Neural cell (in vitro differentiated cells): ENCODE measurements around the gene SNAP25. TPM values are rescaled to one million over a fixed set of nuclear protein-coding genes. Genes with fewer than 3 reads are reported as not detected.

ENCODE experiments used
- H2AFZ ChIP-seq: fragments of 200-600, 300-800 bp; sonication (generic), shearing (Covaris generic); 2 replicates; pipeline ENCODE4 v1.6.0; 2014; ENCODE audit warnings: low read depth, mild to moderate bottlenecking, antibody characterized with exemption, low read length, moderate library complexity
- H3F3A ChIP-seq: fragments of 200-600 bp; shearing (Covaris generic); 2 replicates; pipeline ENCODE4 v1.6.1; 2016; ENCODE audit warnings: mild to moderate bottlenecking, moderate library complexity, mixed read lengths, antibody characterized with exemption, low read length; ENCODE audit not compliant: insufficient read depth, poor library complexity, severe bottlenecking
- H3K27ac ChIP-seq: fragments of 200-600, 300-800 bp; sonication (generic), shearing (Covaris generic); 2 replicates; pipeline ENCODE4 v1.5.1; 2014; ENCODE audit warnings: mild to moderate bottlenecking, low read length, moderate library complexity
- H3K27me3 ChIP-seq: fragments of 300-800, 200-600 bp; sonication (generic), shearing (Covaris generic); 2 replicates; pipeline ENCODE4 v1.6.0; 2014; ENCODE audit warnings: mild to moderate bottlenecking, low read depth, low read length, moderate library complexity; ENCODE audit not compliant: insufficient read depth
- H3K36me3 ChIP-seq: fragments of 300-800, 200-600 bp; sonication (generic), shearing (Covaris generic); 2 replicates; pipeline ENCODE4 v1.5.1; 2014; ENCODE audit warnings: mild to moderate bottlenecking, antibody characterized with exemption, low read length, moderate library complexity; ENCODE audit not compliant: insufficient read depth
- H3K4me2 ChIP-seq: fragments of 300-800, 200-600 bp; sonication (generic), shearing (Covaris generic); 2 replicates; pipeline ENCODE4 v1.6.0; 2014; ENCODE audit warnings: mild to moderate bottlenecking, low read length
- H3K4me3 ChIP-seq: fragments of 300-800, 200-600 bp; sonication (generic), shearing (Covaris generic); 2 replicates; pipeline ENCODE4 v1.5.1; 2014; ENCODE audit warnings: mild to moderate bottlenecking, low read length, moderate library complexity
- H3K79me2 ChIP-seq: fragments of 200-600 bp; shearing (Covaris generic); replicated peaks from 2 replicates; pipeline ENCODE4 v1.6.0; 2014; ENCODE audit warnings: mild to moderate bottlenecking, low read length, moderate library complexity; ENCODE audit not compliant: insufficient read depth
- H3K9ac ChIP-seq: fragments of 300-800, 200-600 bp; sonication (generic), shearing (Covaris generic); 2 replicates; pipeline ENCODE4 v1.6.1; 2016; ENCODE audit warnings: mild to moderate bottlenecking, low read length, mixed read lengths
- H3K9me2 ChIP-seq: fragments of 200-600 bp; shearing (Covaris generic); 2 replicates; pipeline ENCODE4 v1.6.1; 2016; ENCODE audit warnings: mild to moderate bottlenecking, low read length, mixed read lengths; ENCODE audit not compliant: insufficient read depth
- H3K9me3 ChIP-seq: fragments of 200-600, 300-800 bp; sonication (generic), shearing (Covaris generic); 2 replicates; pipeline ENCODE4 v1.6.1; 2016; ENCODE audit warnings: mild to moderate bottlenecking, mixed run types, low read length, moderate library complexity, mixed read lengths
- H4K20me1 ChIP-seq: fragments of 200-600 bp; shearing (Covaris generic); 2 replicates; pipeline ENCODE4 v1.6.1; 2016; ENCODE audit warnings: mild to moderate bottlenecking, mixed run types; ENCODE audit not compliant: insufficient read depth
- CTCF ChIP-seq: fragments of 450-650 bp; IDR thresholded peaks from 2 replicates; pipeline ENCODE4 v1.5.1; 2014; ENCODE audit warnings: antibody characterized with exemption, mild to moderate bottlenecking, moderate library complexity; ENCODE audit not compliant: poor library complexity, severe bottlenecking
- EP300 ChIP-seq: fragments of 450-650 bp; conservative IDR thresholded peaks from 2 replicates; pipeline ENCODE4 v1.6.1; 2014; ENCODE audit warnings: antibody characterized with exemption, mild to moderate bottlenecking, moderate library complexity; ENCODE audit not compliant: poor library complexity, severe bottlenecking
- EZH2 ChIP-seq: fragments of 200-600, 300-800 bp; shearing (Covaris generic), sonication (generic); IDR thresholded peaks from 2 replicates; pipeline ENCODE4 v1.6.1; 2014; ENCODE audit warnings: antibody characterized with exemption, low read length, borderline replicate concordance, mild to moderate bottlenecking; ENCODE audit not compliant: insufficient read depth, poor library complexity, severe bottlenecking
- MXI1 ChIP-seq: fragments of 450-650 bp; conservative IDR thresholded peaks from 2 replicates; pipeline ENCODE4 v1.6.1; 2014; ENCODE audit warnings: antibody characterized with exemption, mild to moderate bottlenecking; ENCODE audit not compliant: poor library complexity, severe bottlenecking
- POLR2AphosphoS5 ChIP-seq: IDR thresholded peaks from 2 replicates; pipeline ENCODE4 v1.6.1; 2012
- RAD21 ChIP-seq: fragments of 450-650 bp; conservative IDR thresholded peaks from 2 replicates; pipeline ENCODE4 v1.6.1; 2014; ENCODE audit warnings: antibody characterized with exemption, mild to moderate bottlenecking, moderate library complexity
- REST ChIP-seq: IDR thresholded peaks from 2 replicates; pipeline ENCODE4 v1.6.1; 2012; ENCODE audit warnings: borderline replicate concordance
- SMC3 ChIP-seq: fragments of 450-650 bp; conservative IDR thresholded peaks from 2 replicates; pipeline ENCODE4 v1.6.1; 2014; ENCODE audit warnings: antibody characterized with exemption, mild to moderate bottlenecking, moderate library complexity; ENCODE audit not compliant: poor library complexity
- TAF1 ChIP-seq: IDR thresholded peaks from 2 replicates; pipeline ENCODE4 v1.6.1; 2012; ENCODE audit warnings: low read depth
- polyA plus RNA-seq: library from polyadenylated mRNA; depleted of rRNA; stranded (reverse); fragments of >200 nt; gene quantifications from 2 replicates; pipeline ENCODE4 v1.2.3, GENCODE V29; 2014

SNAP25 gene
- polyA plus RNA-seq, 1 donor from 2014 or later, result 139 TPM

- Histone ChIP-seq H3K27me3 (no peaks in the 10 kb centered on the region), H3K4me3 (no peak overlapping the region), H4K20me1 (no peaks in the 10 kb centered on the region), H3K9ac (no peak overlapping the region), H3K36me3 (peaks cover 4% of the 10 kb centered on the region), H3K9me2 (no peaks in the 10 kb centered on the region), H2AFZ (no peak overlapping the region), H3K79me2 (no peaks in the 10 kb centered on the region), H3K9me3 (no peaks in the 10 kb centered on the region), H3K4me2 (no peak overlapping the region), H3F3A (no peaks in the 10 kb centered on the region), H3K27ac (no peak overlapping the region)
- no peak for TF ChIP-seq TAF1
- TF ChIP-seq EZH2, result no peak
- TF ChIP-seq CTCF, result no peak
- TF ChIP-seq MXI1, result no peak
- TF ChIP-seq EP300, result no peak
- no peak for TF ChIP-seq POLR2AphosphoS5
- no peak for TF ChIP-seq RAD21
- no peak for TF ChIP-seq SMC3
- TF ChIP-seq REST, result no peak
These were observed 32.3 kb downstream of the SNAP25 start for GRCh38 chr20:10250902-10251301.

DNA sequence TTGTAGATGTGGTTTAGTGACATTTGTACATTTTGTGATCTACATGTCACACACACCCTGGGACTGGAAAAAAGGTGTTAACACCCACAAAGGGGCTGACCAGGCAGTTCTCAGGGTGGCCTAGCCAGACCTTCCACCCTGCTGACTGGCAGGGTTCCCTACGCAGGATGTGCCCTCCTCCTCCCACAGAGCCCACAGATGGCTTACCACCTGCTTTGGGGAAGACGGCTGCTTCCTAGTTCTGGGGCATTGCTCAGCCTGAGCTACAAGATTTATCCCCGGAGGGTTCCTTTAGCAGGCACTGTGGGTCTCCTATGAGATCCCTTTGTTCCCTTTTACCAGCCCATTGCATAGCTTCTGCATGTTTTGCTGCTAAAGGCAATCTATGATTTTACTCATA is 35.1 kb downstream of the SNAP25 start:
- no peaks in the 10 kb centered on the region for H3K27me3 ChIP-seq
- no peak for TF ChIP-seq TAF1
- no peak for TF ChIP-seq EZH2
- no peak for TF ChIP-seq EP300
- no peak for TF ChIP-seq REST
- no peak for TF ChIP-seq POLR2AphosphoS5
- no peak for TF ChIP-seq SMC3
- TF ChIP-seq RAD21, result no peak
- no peak for TF ChIP-seq MXI1
- no peaks in the 10 kb centered on the region for H3F3A ChIP-seq
- no peak overlapping the region for H3K9ac ChIP-seq
- no peak overlapping the region for H3K27ac ChIP-seq
- no peak overlapping the region for H2AFZ ChIP-seq
- H3K9me3 ChIP-seq, result no peaks in the 10 kb centered on the region
- no peaks in the 10 kb centered on the region for H3K9me2 ChIP-seq
- no peak overlapping the region for H3K4me3 ChIP-seq
- no peaks in the 10 kb centered on the region for H3K36me3 ChIP-seq
- no peaks in the 10 kb centered on the region for H3K79me2 ChIP-seq
- H3K4me2 ChIP-seq, result no peak overlapping the region
- no peaks in the 10 kb centered on the region for H4K20me1 ChIP-seq
